Stimulated activated CD8-positive, alpha-beta memory T cell treated with anti-CD3 and anti-CD28 coated beads, Interleukin-4, amount 100 ng/mL, for 4 hours (primary cell): ENCODE data around the gene FARP2.

Experiments
- DNase-seq, 2 donors: peaks; one replicate each; pipeline ENCODE4 v3.0.0-alpha.2; 2020; ENCODE audit warnings: low read depth in 2 of 2, low spot score in 1 of 2

The FARP2 gene

DNA sequence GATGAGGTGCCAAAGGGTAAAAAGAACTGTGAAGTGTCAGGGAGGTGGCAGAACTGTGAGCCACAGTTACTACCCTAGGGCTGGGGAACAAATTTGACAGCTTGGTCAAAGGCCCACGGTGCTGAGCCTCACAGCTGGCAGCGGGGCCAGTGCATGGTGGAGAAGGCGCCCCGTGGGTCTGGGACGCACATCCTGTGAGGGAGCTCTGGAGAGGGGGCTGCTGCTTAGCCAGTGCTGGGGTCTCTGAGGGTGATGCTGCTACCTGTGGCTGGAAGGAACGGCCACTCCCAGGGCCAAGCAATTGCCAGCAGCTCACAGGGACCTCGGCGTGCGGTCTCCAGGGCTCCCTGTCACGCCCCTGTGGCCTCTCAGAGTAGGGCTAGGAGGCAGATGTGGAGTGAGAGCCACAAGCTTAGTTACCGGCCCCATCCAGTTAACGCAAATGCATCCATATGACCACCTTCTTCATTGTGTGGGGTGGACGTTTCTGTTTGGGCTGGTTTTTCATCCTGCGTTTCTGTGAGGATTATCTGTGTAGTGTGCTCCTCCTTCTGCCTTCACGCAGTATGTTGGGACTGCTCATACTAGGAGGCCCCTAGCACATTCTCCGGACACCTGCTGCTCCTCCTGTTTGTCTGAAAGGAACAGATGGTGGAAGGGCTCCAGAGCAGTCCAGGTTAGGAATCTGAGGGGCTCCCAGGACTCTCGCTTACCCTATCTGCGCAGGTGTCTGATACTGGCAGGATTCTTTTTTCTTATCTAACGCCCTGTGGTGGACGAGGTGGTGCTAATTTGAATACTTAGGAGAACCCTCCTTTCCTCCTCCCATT lies 126.3 kb downstream of the FARP2 start:
- DNase-seq = no peak

DNA sequence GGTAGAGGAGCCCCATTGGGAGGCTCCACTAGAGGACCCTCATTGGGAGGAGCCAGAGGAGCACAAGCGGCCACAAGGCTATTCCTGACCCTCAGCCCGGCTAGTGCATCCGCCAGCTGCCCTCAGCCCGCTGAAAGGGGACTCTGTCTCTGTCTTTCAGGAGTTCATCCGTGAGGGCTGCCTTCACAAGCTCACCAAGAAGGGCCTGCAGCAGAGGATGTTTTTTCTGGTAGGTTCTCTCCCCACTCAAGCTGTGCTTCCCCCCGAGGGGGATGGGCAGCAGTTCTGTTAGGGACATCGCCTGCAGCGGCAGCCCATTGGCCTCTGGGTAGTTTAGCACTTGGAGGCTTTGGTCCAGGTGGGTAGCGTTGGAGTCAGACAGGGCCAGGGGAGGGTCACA lies 127.2 kb downstream of the FARP2 start:
- no peak for DNase-seq

DNA sequence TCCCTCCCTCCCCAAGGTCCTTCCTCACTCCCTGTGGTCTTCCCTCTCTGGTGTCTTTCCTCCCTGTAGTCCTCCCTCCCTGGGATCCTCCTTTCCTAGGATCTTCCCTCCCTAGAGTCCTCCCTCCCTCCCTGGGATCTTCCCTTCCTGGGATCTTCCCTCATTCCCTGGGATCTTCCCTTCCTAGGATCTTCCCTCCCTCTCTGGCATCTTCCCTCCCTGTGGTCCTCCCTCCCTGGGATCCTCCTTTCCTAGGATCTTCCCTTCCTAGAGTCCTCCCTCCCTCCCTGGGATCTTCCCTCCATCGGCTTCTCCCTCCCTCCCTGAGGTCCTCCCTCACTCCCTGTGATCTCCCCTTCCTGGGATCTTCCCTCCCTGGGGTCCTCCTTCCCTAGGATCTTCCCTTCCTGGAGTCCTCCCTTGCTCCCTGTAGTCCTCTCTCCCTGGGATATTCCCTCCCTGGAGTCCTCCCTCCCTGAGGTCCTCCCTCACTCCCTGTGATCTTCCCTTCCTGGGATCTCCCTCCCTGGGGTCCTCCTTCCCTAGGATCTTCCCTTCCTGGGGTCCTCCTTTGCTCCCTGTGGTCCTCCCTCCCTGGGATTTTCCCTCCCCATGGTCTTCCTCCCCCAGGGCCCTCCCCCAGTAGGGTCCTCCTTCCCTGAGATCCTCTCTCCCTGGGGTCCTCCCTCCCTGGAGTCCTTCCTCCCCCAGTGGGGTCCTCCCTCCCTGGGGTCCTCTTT lies 129.3 kb downstream of the FARP2 start:
- DNase-seq = no peak

GRCh38 chr2:241489088-241489487 lies 133.0 kb downstream of the FARP2 start:
- no peak for DNase-seq

DNA sequence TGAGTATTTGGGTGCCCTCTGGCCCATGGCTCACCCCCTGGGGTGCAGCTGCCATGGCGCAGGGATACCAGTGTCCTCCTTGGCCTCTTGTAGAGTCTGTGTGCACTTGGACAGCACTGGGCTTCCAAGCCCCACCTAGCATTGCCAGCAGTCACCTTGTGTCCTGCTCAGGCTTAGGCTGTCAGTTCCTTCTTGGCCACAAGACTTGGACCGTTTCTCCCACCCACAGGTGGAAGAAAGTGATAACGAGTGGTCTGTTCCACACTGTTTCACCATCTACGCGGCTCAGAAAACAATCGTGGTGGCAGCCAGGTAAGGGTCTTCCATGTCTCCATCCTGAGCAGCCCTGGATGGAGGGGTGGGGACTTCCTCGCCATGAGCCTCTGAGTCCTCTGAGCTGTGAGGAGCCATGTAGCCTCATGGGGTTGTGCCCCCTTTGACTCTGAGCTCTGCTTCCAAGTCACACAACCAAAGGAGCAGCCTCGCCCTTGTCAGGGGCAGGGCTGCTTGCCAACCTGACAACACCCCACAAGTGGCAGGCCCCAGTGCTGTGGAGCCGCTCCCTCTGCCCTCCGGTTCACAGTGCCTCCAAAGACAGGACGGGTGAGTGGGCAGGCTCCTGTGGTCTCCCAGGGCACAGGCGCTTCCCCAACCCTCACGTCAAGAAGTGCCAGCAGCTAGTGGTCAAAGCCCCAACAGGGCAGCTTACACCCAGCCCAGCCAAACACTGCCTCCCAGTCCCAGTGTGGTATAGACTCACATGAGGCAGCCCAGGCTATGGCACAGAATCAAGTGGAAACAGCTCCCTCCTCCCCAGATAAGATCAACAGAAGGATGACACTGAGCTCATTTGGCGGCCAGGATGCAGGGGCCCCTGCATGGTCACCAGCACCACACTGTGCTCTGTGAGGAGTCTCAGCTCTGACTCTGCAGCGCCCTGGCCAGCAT lies 133.9 kb downstream of the FARP2 start:
- no peak for DNase-seq

DNA sequence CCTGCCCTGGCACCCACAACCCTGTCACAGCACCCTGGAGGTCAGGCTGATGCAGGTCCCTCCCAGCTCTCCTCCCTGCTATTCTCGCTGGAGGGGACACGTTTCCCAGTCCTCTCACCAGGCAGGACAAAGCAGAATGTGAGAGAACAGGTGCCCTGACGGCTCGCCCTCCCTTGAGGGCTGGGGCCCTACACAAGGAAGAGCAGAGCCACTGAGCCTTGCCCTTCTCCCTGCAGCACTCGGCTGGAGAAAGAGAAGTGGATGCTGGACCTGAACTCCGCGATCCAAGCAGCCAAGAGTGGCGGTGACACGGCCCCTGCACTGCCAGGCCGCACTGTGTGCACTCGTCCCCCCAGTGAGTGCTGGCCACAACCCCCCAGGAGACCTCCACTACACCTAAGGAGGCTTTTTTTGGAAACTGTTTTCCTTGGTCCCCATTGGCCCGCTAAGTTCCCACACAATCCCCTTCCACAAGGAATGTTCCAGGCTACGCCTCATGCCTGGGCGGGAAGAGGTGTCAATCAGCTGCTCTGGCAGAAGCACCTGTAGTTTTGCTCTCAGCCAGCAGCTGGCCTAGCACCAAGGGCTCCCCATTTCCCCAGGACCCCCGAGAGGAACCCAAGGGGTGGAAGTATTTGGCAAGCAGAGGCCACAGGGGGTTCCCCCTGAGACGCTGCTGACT lies 134.9 kb downstream of the FARP2 start:
- DNase-seq = no peak

DNA sequence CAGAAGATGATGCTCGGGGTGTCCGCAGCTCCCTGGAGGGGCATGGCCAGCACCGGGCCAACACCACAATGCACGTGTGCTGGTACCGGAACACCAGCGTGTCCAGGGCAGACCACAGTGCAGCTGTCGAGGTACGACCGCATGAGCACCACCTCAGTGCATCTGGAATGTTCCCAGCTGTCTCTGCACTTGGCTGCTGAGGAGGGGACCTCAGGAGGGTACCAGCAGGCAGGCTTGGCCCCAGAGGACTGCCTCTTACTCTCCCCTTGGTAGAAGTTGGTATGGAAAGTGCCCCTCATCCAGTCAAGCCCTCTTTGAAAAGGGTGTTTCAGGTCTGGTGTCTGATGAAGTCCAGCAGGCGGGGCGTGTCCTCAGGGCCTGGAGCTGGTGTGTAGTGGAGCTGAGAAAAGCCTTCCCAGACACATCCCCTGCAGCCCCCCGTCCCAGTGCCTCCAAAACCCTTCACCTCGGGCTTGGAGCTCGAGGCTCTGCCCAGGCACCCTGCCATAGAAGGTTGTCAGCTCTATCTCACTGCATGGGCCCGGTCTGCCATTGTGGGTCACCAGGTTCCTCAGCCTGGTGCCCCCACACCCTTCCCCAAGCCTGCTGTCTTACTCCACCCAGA lies 135.6 kb downstream of the FARP2 start:
- no peak for DNase-seq

- no peak for DNase-seq
Observed at GRCh38 chr2:241492174-241492565, 136.1 kb downstream of the FARP2 start.

DNA sequence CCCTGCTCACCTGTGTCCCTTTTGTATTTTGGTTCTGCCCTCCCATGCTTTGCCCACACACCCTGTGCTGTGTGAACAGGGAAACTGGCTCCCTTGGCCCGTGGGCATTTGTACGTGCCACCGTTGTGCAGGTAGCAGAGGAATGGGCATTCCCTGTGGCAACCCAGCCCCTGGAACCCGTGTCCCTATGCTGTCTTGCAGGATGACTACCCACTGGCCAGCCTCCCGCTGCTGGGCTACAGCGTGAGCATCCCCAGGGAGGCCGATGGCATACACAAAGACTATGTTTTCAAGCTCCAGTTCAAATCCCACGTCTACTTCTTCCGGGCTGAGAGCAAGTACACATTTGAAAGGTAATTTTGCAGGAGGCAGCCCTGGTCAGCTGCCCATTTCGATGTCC lies 137.0 kb downstream of the FARP2 start:
- DNase-seq = no peak

GRCh38 chr2:241494311-241494908 lies 138.3 kb downstream of the FARP2 start:
- DNase-seq = no peak

DNA sequence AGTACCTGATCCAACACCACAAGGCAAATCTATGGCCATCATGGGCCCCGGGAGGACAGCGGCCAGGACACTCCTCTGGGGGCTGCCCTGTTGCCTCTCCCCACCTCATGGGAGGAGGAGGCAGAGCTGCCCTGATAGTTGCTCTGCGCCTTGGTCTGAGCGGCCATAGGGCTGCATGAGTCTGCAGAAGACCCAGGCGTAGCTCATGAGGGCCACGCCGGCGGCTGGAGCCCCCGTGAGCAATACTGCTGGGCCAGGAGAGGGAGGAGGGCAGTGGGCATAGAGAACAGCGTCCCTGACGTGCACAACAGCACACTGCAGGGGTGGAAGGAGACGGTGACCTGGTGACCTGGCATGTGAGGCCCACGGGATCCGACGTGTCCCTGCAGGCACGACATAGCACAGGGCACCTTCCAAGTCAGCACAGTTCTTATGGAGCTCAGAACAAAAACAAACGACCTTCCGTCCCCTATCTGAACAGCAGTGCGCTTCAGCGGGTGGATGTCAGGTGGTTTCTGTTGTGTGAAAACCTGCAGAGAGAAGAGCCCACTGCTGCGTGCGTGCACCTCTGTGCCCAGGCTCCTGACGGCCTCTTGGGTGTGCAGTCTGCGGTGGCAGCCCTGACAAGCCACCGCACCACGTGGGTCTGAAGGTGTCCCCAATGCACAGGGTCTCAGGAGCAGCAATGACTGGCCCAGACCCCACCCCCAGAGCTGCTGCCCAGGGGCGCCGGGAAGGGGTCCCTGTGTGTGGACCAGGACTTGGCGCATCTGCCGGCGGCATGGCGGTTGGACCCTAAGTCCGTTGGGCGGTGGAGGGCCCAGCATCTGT lies 139.3 kb downstream of the FARP2 start:
- DNase-seq = no peak

DNA sequence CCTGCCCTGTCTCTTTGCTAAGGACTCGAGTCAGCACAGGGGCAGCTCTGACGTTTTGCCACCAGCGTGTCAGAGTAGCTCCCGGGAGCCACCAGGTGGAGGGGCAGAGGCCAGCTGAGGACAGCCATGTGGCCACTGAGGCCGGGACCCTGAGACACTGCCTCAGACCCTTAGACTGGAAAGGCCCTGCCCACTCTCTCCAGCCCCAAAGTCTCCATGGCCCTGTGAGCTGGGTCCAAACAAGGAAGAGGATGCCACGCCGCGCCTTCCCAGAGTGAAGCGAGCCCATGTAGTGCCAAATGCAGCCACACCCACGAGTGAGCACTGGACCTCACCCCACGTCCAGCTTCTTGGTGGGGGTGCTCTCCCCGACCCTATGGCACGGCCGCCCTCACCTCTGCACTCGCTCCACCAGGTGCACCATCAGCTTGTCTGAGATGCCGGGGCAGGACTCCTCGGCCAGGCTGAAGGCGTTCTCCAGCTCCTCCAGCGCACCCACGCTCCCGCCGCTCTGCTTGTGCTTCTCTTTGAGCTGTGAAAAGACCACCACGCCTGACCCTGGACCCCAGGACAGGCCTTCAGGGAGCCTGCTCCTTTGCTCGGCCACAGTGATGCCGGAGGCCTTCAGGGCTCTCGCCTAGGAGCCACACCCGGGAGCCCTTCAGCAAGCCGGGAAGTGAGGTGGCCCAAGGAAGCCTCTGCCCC lies 140.1 kb downstream of the FARP2 start:
- DNase-seq = no peak

- DNase-seq = no peak
Observed at GRCh38 chr2:241496904-241497877, 141.1 kb downstream of the FARP2 start.

DNA sequence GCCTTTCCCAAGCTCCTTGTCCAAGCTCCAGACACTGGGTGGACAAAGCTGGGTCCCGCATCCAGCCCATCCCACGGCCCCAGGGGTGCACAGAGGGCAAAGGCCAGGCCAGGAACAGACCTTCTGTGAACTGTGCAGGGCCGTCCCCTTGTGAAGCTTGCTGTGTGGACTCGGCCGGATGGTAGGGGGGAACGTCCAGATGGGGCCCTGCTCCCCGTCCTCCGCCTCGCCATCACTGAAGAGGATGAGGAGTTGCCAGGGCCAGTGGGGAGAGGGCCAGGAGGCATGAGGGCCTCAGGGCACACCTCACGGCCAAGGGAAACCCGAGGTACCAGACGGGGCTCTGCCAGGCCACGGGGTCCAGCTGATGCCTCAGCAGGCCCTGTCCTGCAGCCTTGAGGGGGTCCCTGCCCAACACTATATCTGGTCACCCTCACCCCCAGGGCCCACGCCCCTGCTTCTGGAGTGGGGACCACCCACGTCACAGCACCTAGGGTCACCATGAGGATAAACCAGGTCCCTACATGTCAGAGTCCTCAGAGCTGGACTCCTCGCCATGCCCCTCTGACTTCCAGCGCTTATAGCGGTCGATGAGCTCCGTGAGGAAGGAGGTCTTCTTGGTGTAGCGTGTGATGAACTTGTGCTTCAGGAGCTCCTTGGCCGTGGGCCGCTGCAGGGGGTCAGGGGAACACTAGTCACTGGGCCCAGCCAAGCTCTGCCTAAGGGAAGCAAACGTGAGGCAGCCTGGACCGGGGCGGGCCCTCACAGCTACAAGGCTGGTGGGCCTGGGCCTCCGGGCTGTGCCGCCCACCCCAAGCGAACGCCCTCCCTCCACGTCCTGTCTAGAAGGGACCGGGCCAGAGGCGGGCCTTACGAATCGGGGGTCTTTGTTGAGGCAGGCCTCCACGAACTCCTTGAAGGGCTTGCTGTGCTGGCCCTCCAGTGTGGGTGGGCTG lies 142.3 kb downstream of the FARP2 start:
- no peak for DNase-seq

DNA sequence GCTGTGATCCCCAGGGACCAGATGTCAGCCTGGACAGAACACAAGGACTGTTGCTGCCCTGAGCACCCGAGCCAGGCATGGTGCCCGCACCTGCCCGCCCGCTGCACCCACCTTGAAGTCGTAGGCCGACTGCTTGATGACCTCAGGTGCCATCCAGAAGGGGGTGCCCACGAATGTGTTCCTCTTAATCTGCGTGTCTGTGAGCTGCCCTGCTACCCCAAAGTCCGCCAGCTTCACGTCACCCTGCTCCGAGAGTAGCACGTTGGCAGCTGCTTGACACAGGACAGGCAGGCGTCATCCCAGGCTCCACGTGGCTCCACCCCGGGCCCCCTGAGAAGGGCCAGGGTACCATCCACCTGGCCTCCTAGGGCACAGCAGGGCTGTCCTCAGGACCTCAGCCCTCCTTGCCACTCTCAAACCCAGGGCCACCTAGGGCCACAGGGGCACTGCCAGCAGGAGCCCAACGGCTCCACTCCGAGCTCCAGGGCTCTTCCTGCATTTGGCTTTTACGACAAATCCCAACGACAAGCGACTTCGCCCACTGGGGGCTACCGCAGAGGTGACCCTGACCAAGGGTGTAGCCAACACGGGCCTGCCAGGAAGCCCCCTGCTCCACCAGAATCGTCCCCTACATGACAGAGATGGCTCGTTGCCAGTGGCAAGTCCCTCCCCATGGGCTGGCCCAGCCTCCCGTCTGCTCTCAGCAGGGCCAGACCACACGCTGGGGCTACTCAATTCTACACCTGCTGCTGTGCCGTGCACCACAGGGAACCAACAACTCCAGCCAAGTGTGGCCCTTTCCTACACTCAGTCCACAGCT lies 143.3 kb downstream of the FARP2 start:
- no peak for DNase-seq
